ENCODE data around the gene ANKRD9.

- TF ChIP-seq, protein P1, sequence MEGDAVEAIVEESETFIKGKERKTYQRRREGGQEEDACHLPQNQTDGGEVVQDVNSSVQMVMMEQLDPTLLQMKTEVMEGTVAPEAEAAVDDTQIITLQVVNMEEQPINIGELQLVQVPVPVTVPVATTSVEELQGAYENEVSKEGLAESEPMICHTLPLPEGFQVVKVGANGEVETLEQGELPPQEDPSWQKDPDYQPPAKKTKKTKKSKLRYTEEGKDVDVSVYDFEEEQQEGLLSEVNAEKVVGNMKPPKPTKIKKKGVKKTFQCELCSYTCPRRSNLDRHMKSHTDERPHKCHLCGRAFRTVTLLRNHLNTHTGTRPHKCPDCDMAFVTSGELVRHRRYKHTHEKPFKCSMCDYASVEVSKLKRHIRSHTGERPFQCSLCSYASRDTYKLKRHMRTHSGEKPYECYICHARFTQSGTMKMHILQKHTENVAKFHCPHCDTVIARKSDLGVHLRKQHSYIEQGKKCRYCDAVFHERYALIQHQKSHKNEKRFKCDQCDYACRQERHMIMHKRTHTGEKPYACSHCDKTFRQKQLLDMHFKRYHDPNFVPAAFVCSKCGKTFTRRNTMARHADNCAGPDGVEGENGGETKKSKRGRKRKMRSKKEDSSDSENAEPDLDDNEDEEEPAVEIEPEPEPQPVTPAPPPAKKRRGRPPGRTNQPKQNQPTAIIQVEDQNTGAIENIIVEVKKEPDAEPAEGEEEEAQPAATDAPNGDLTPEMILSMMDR (IDR thresholded peaks at IDR 0.05) = no peak
- TF ChIP-seq POLR2A (IDR thresholded peaks at IDR 0.05) = no peak
Measured at GRCh38 chr14:102484316-102484715, 25.3 kb downstream of the ANKRD9 start.

Measured in uterus (tissue), 2 donors.